A673 (cell line): Measurements from ENCODE around the gene ITCH. TPM values are rescaled to one million over a fixed set of nuclear protein-coding genes. Genes with fewer than 3 reads are reported as not detected.
"Not testable (repeated sequence)": the region's sequence is repeated elsewhere in the genome, so short reads cannot be mapped to it uniquely, and the experiment has no call there.

ENCODE experiments used
- BruUV-seq: library from RNA; stranded (reverse); fragments of 400-500 nt; replicated peaks from 2 replicates; lab custom pipeline; 2021; lab: Mats Ljungman, UMichigan
- CTCF ChIA-PET: fragments of 300-600 bp; sonication (Branson Sonifier 250); formaldehyde crosslinking; loops from one replicate; lab custom pipeline; 2022; ENCODE audit warnings: antibody characterized with exemption; lab: Charles Lee
- POLR2A ChIA-PET: fragments of 300-600 bp; sonication (Branson Sonifier 250); formaldehyde crosslinking; loops from one replicate; lab custom pipeline; 2022; ENCODE audit warnings: antibody characterized with exemption; ENCODE audit not compliant: low non-redundant PET; lab: Charles Lee
- DNase-seq: peaks from one replicate; pipeline ENCODE4 v3.0.0-alpha.2; 2015; ENCODE audit warnings: low spot score
- H3K27ac ChIP-seq: fragments of 200-600 bp; sonication (generic); 2 replicates; pipeline ENCODE4 v1.5.1; 2016; ENCODE audit warnings: mixed run types, low read depth, mild to moderate bottlenecking, mixed read lengths, antibody characterized with exemption, low read length; ENCODE audit not compliant: poor library complexity, severe bottlenecking
- H3K27me3 ChIP-seq: fragments of 200-600 bp; sonication (generic); replicated peaks from 2 replicates; pipeline ENCODE4 v1.6.1; 2017; ENCODE audit warnings: mixed run types, low read depth, mild to moderate bottlenecking, mixed read lengths, antibody characterized with exemption, low read length; ENCODE audit not compliant: insufficient read depth, poor library complexity
- H3K36me3 ChIP-seq: fragments of 200-600 bp; sonication (generic); 2 replicates; pipeline ENCODE4 v1.6.1; 2016; ENCODE audit warnings: mixed run types, mild to moderate bottlenecking, mixed read lengths, antibody characterized with exemption, low read length; ENCODE audit not compliant: insufficient read depth, poor library complexity, severe bottlenecking
- H3K4me1 ChIP-seq: fragments of 200-600 bp; sonication (generic); 2 replicates; pipeline ENCODE4 v1.6.1; 2017; ENCODE audit warnings: mixed run types, mild to moderate bottlenecking, mixed read lengths, antibody characterized with exemption, low read length; ENCODE audit not compliant: insufficient read depth, poor library complexity, severe bottlenecking
- H3K4me3 ChIP-seq: fragments of 200-600 bp; sonication (generic); 2 replicates; pipeline ENCODE4 v1.5.1; 2016; ENCODE audit warnings: low read depth, mixed run types, mild to moderate bottlenecking, mixed read lengths, low read length; ENCODE audit not compliant: poor library complexity, severe bottlenecking
- H3K9me3 ChIP-seq: fragments of 200-600 bp; sonication (generic); 2 replicates; pipeline ENCODE4 v1.6.1; 2016; ENCODE audit warnings: mixed run types, low read depth, mild to moderate bottlenecking, mixed read lengths, antibody characterized with exemption, low read length; ENCODE audit not compliant: poor library complexity, severe bottlenecking
- EZH2 ChIP-seq: fragments of 200-600 bp; sonication (generic); IDR thresholded peaks from 2 replicates; pipeline ENCODE4 v1.6.1; 2017; ENCODE audit warnings: borderline replicate concordance, low read depth, mild to moderate bottlenecking, mixed read lengths, antibody characterized with exemption, low read length; ENCODE audit not compliant: poor library complexity, severe bottlenecking
- intact Hi-C: fragments of 100-400 bp; cut with micrococcal nuclease; formaldehyde crosslinking; loops from one replicate; pipeline ENCODE4 v1.10.0; 2022; ENCODE audit not compliant: unreplicated experiment
- total RNA-seq: library from RNA; stranded (reverse); gene quantifications from 2 replicates; pipeline ENCODE4 v1.2.3, GENCODE V29; 2021
- TF ChIP-seq, protein P1 (sequence below): fragments of 300-800, 200-600 bp; sonication (generic); conservative IDR thresholded peaks from 2 replicates; pipeline ENCODE4 v1.5.1; 2017; ENCODE audit warnings: low read depth, mild to moderate bottlenecking, antibody characterized with exemption, low read length, moderate library complexity, mixed read lengths

Gene ITCH
- total RNA-seq, 1 experiment from 2014 or later = 56.2 TPM

DNA sequence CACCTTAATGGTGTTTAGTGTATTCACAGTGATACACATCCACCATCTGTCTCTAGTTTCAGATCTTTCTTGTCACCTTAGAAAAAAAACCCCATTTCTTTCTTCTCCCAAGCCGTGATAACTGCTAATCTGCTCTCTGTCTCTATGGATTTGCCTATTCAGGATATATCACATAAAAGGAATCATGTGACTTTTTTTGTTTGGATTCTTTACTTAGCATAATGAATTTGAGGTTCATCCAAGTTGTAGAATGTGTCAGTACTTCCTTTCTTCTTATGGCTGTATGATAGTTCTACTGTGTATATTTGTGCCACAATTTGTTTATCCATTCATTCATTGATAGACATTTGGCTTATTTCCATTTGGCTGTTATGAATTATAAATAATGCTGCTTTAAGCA lies 57.1 kb downstream of the ITCH start:
- peaks cover 45% of the 10 kb centered on the region for H3K36me3 ChIP-seq
- intact Hi-C loops = no loop called here
- peak; percentile 22 for DNase-seq
- H3K27me3 ChIP-seq = no peaks in the 10 kb centered on the region
- no peak overlapping the region for H3K4me3 ChIP-seq
- TF ChIP-seq, protein P1, sequence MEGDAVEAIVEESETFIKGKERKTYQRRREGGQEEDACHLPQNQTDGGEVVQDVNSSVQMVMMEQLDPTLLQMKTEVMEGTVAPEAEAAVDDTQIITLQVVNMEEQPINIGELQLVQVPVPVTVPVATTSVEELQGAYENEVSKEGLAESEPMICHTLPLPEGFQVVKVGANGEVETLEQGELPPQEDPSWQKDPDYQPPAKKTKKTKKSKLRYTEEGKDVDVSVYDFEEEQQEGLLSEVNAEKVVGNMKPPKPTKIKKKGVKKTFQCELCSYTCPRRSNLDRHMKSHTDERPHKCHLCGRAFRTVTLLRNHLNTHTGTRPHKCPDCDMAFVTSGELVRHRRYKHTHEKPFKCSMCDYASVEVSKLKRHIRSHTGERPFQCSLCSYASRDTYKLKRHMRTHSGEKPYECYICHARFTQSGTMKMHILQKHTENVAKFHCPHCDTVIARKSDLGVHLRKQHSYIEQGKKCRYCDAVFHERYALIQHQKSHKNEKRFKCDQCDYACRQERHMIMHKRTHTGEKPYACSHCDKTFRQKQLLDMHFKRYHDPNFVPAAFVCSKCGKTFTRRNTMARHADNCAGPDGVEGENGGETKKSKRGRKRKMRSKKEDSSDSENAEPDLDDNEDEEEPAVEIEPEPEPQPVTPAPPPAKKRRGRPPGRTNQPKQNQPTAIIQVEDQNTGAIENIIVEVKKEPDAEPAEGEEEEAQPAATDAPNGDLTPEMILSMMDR = no peak
- no peak for TF ChIP-seq EZH2
- H3K9me3 ChIP-seq = no peaks in the 10 kb centered on the region
- H3K4me1 ChIP-seq = peaks cover 12% of the 10 kb centered on the region
- BruUV-seq = no TSS peak
- ChIA-PET POLR2A (no interaction called here), CTCF (no interaction called here)
- H3K27ac ChIP-seq = no peak overlapping the region

DNA sequence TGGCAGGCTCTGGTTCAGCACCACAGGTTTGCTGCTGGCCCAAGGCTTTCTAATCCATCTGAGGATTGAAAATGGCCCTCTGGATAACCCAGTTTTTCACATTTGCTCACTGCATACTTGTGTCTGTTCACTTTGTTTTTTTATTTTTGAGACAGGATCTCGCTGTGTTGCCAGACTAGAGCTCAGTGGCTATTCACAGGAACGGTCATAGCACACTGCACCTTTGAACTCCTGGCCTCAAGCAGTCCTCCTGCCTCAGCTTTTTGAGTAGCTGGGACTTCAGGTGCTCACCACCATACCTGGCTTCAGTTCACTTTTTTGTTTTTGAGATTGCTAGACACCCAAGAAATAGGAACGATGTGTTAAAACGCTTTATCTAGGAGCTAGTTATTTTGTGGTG lies 57.9 kb downstream of the ITCH start:
- BruUV-seq = no TSS peak
- H3K4me3 ChIP-seq = no peak overlapping the region
- no peaks in the 10 kb centered on the region for H3K9me3 ChIP-seq
- DNase-seq = no peak
- H3K27me3 ChIP-seq = no peaks in the 10 kb centered on the region
- peaks cover 12% of the 10 kb centered on the region for H3K4me1 ChIP-seq
- POLR2A ChIA-PET = no interaction called here
- CTCF ChIA-PET = no interaction called here
- peaks cover 42% of the 10 kb centered on the region for H3K36me3 ChIP-seq
- intact Hi-C loops = no loop called here
- H3K27ac ChIP-seq = no peak overlapping the region
- no peak for TF ChIP-seq EZH2
- TF ChIP-seq, protein P1 = no peak

DNA sequence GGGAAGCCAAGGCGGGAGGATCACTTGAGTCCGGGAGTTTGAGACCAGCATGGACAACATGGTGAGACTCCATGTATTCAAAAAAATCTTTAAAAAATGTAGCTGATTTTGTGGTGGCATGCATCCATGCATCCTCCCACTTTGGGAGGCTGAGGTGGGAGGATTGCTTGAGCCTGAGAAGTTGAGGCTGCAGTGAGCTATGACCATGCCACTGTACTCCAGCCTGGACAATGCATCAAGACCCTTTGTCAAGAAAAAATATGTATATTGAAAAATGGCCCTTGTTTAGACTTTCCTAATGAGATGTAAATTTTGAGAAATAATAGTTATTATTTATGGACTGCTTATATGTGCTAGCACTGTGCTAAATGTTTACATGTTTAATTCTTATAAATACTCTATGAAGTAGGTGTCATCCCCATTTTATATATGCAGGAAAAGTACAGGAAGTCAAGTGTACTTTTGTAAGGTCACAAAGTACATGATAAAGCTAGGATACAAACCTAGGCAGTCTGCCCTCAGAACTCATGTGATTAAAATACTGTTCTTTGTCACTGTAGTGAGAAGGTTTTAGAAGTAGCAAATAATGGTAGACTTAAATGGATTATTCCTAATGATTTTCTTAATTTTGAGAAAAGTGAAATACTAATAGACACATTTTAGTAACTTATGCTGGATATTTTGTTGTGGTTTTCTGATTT lies 58.8 kb downstream of the ITCH start:
- no peaks in the 10 kb centered on the region for H3K27me3 ChIP-seq
- POLR2A ChIA-PET = no interaction called here
- no peak overlapping the region for H3K4me3 ChIP-seq
- intact Hi-C loops = no loop called here
- peaks cover 39% of the 10 kb centered on the region for H3K36me3 ChIP-seq
- no peak for DNase-seq
- TF ChIP-seq, protein P1 = no peak
- no peak for TF ChIP-seq EZH2
- BruUV-seq = no TSS peak
- no peaks in the 10 kb centered on the region for H3K9me3 ChIP-seq
- H3K27ac ChIP-seq = no peak overlapping the region
- CTCF ChIA-PET = no interaction called here
- peaks cover 12% of the 10 kb centered on the region for H3K4me1 ChIP-seq

DNA sequence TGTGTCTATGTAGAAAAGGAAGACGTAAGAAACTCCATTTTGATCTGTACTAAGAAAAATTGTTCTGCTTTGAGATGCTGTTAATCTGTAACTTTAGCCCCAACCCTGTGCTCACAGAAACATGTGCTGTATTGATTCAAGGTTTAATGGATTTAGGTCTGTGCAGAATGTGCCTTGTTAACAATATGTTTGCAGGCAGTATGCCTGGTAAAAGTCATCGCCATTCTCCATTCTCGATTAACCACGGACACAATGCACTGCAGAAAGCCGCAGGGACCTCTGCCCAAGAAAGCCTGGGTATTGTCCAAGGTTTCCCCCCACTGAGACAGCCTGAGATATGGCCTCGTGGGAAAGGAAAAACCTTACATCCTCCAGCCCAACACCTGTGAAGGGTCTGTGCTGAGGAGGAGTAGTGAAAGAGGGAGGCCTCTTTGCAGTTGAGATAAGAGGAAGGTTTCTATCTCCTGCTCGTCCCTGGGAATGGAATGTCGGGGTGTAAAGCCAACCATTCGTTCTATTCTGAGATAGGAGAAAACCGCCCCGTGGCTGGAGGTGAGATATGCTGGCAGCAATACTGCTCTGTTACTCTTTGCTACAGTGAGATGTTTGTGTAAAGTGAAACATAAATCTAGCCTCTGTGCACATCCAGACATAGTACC lies 62.1 kb downstream of the ITCH start:
- BruUV-seq, H3K9me3 ChIP-seq, H3K27me3 ChIP-seq, H3K4me3 ChIP-seq, POLR2A ChIA-PET, H3K27ac ChIP-seq, intact Hi-C loops, CTCF ChIA-PET, H3K4me1 ChIP-seq, DNase-seq: not testable (repeated sequence)
- H3K36me3 ChIP-seq = peaks cover 32% of the 10 kb centered on the region
